ENCODE results near the gene SUMO3.

SUMO3 gene

GRCh38 chr21:44778499-44778911 lies 39.4 kb downstream of the SUMO3 start:
- Histone ChIP-seq H3K4me1 (ENCODE audit: control insufficient read depth in 1 of 2, insufficient read depth in 1 of 2, low read depth in 1 of 2, low read length in 1 of 2) (no peaks in the 10 kb centered on the region), H3K9me3 (no peaks in the 10 kb centered on the region), H3K4me3 (ENCODE audit: low read depth in 1 of 2, low read length in 1 of 2) (no peak overlapping the region), H3K27me3 (no peaks in the 10 kb centered on the region), H3K27ac (no peak overlapping the region), H3K36me3 (peaks cover 37% of the 10 kb centered on the region)
- no peak for TF ChIP-seq CTCF (IDR thresholded peaks at IDR 0.05)

GRCh38 chr21:44778094-44778493 lies 39.8 kb downstream of the SUMO3 start:
- TF ChIP-seq CTCF (IDR thresholded peaks at IDR 0.05), result no peak
- Histone ChIP-seq H3K4me3 (ENCODE audit: low read depth in 1 of 2, low read length in 1 of 2) (no peak overlapping the region), H3K9me3 (no peaks in the 10 kb centered on the region), H3K27me3 (no peaks in the 10 kb centered on the region), H3K27ac (no peak overlapping the region), H3K4me1 (ENCODE audit: control insufficient read depth in 1 of 2, insufficient read depth in 1 of 2, low read depth in 1 of 2, low read length in 1 of 2) (no peaks in the 10 kb centered on the region), H3K36me3 (peaks cover 41% of the 10 kb centered on the region)

GRCh38 chr21:44774972-44775371 lies 42.9 kb downstream of the SUMO3 start:
- H3K4me1 ChIP-seq (ENCODE audit: control insufficient read depth in 1 of 2, insufficient read depth in 1 of 2, low read depth in 1 of 2, low read length in 1 of 2), result no peaks in the 10 kb centered on the region
- no peak for TF ChIP-seq CTCF (IDR thresholded peaks at IDR 0.05)
- no peaks in the 10 kb centered on the region for H3K9me3 ChIP-seq
- no peak overlapping the region for H3K27ac ChIP-seq
- H3K4me3 ChIP-seq (ENCODE audit: low read depth in 1 of 2, low read length in 1 of 2), result no peak overlapping the region
- no peaks in the 10 kb centered on the region for H3K27me3 ChIP-seq
- H3K36me3 ChIP-seq, result peaks cover 61% of the 10 kb centered on the region

DNA sequence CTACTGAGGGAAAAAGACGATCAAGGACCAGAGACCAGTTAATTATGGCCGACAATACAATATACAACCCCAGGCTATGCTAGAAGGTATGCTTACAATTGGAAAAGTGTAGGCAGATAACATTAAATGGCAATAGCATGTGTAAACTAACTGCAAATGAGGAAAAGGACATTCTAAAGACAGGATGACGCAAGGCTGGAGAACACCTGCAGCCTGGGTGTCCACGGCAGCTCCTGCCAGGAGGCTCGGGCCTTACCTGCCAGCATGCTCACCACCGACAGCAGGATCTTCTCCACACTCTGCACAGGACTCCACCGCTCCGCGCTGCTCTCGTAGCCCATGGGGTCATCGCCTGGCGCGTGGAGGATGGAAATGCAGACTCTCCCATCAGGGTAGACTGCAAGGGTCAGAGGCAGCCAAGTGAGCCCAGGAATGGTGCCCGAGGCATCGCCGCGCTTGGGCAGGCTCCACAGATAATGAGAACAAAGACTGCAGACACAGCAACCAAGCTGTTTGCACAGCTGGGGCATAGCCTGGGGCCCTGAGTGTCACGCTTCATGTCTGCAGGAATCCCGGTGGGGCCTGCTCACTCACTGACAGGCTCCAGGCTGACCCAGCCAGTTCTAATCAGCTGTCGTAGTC lies 44.5 kb downstream of the SUMO3 start:
- Histone ChIP-seq H3K27ac (no peak overlapping the region), H3K4me1 (ENCODE audit: control insufficient read depth in 1 of 2, insufficient read depth in 1 of 2, low read depth in 1 of 2, low read length in 1 of 2) (no peaks in the 10 kb centered on the region), H3K9me3 (no peaks in the 10 kb centered on the region), H3K4me3 (ENCODE audit: low read depth in 1 of 2, low read length in 1 of 2) (no peak overlapping the region), H3K36me3 (peaks cover 66% of the 10 kb centered on the region), H3K27me3 (no peaks in the 10 kb centered on the region)
- no peak for TF ChIP-seq CTCF (IDR thresholded peaks at IDR 0.05)

GRCh38 chr21:44771896-44772525 lies 45.9 kb downstream of the SUMO3 start:
- H3K4me1 ChIP-seq (ENCODE audit: control insufficient read depth in 1 of 2, insufficient read depth in 1 of 2, low read depth in 1 of 2, low read length in 1 of 2), result no peaks in the 10 kb centered on the region
- no peak for TF ChIP-seq CTCF (IDR thresholded peaks at IDR 0.05)
- no peaks in the 10 kb centered on the region for H3K27me3 ChIP-seq
- no peaks in the 10 kb centered on the region for H3K9me3 ChIP-seq
- no peak overlapping the region for H3K27ac ChIP-seq
- H3K4me3 ChIP-seq (ENCODE audit: low read depth in 1 of 2, low read length in 1 of 2), result no peak overlapping the region
- peaks cover 61% of the 10 kb centered on the region for H3K36me3 ChIP-seq

Data from neutrophil (primary cell).